ENCODE results near the gene ACADSB. TPM values are rescaled to one million over a fixed set of nuclear protein-coding genes. Genes with fewer than 3 reads are reported as not detected.

Gene ACADSB
- total and polyA plus RNA-seq, 2 experiments from 2014 or later = 40.6 to 50.6 TPM

DNA sequence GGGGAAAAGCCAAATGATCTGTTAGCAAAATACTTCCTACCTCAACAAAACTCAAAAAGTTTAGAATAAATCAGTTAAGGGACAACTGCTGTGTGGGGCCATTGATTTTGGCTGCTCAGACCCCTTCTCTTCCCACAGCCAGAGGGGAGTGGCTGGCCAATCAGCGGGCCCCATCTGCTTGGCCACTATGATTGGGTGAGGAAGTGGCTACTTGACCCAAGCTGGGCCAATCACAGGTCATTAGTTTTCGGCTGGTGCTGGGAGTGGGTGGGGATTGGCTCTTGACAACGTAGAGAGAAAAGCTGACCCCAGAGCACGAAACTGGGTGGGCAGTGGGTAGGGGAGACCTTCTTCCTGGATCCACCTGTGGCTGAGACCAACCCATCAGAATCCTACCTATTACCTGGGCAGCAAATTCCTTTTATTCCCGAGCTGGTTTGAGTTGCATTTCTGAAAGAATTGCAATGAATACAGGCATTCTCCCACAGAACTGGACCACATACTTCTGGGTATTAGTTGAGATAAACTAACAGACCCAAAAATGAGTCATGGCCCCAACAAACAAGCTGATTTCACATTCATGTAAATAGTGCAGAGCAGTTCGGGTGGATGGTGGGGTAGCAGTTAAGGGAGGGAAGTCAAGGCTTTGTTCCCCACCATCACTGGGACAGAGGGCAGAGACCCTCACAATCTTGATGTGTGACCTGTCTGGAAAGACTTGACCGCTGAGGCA is 91.4 kb downstream of the ACADSB start:
- Histone ChIP-seq H3K4me2 (no peak overlapping the region), H3K27me3 (peaks cover 9% of the 10 kb centered on the region), H3K9me2 (replicated peaks; ENCODE audit: insufficient read depth) (no peaks in the 10 kb centered on the region), H3K27ac (no peak overlapping the region), H2AFZ (no peak overlapping the region), H3K79me2 (no peaks in the 10 kb centered on the region), H3K36me3 (replicated peaks; ENCODE audit: insufficient read depth, low read depth) (no peaks in the 10 kb centered on the region), H4K20me1 (ENCODE audit: insufficient read depth, poor library complexity, severe bottlenecking) (no peaks in the 10 kb centered on the region), H3K4me1 (ENCODE audit: insufficient read depth) (no peaks in the 10 kb centered on the region), H3K9me3 (ENCODE audit: low read depth) (no peaks in the 10 kb centered on the region), H3K4me3 (no peak overlapping the region)
- 85% methylated on average over 7 of the region's 7 CpGs for WGBS (ENCODE audit: low lambda C conversion rate, missing lambda C conversion rate)
- no peak for TF ChIP-seq EZH2 (IDR thresholded peaks at IDR 0.05; ENCODE audit: borderline replicate concordance)
- TF ChIP-seq, protein P1, sequence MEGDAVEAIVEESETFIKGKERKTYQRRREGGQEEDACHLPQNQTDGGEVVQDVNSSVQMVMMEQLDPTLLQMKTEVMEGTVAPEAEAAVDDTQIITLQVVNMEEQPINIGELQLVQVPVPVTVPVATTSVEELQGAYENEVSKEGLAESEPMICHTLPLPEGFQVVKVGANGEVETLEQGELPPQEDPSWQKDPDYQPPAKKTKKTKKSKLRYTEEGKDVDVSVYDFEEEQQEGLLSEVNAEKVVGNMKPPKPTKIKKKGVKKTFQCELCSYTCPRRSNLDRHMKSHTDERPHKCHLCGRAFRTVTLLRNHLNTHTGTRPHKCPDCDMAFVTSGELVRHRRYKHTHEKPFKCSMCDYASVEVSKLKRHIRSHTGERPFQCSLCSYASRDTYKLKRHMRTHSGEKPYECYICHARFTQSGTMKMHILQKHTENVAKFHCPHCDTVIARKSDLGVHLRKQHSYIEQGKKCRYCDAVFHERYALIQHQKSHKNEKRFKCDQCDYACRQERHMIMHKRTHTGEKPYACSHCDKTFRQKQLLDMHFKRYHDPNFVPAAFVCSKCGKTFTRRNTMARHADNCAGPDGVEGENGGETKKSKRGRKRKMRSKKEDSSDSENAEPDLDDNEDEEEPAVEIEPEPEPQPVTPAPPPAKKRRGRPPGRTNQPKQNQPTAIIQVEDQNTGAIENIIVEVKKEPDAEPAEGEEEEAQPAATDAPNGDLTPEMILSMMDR (IDR thresholded peaks at IDR 0.05; ENCODE audit: poor library complexity) = no peak
- no peak for TF ChIP-seq EZH2phosphoT487 (IDR thresholded peaks at IDR 0.05; ENCODE audit: low read depth, severe bottlenecking, unreplicated experiment)
- DNase-seq (ENCODE audit: low spot score) = no peak

DNA sequence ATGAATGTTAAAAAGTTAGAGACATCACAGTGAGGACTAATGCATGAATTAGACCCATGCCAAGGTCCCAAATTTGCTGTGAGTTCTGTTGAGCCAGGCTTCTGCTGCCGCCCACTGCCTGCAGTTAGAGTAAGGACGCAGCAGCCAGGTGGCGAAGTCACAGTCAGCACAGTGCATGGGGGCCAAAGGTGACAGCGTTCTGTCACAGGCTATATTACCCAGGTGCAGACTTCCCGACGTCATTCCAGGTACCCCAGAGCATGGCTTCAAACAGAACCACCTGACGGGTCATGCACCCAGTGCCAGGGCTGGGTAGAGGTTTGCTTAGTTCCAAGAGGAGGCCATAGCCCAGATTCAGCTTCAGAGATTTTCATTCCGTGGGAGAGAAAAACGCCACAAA is 93.1 kb downstream of the ACADSB start:
- WGBS (ENCODE audit: low lambda C conversion rate, missing lambda C conversion rate) = 64% methylated on average over 9 of the region's 9 CpGs
- Histone ChIP-seq H4K20me1 (ENCODE audit: insufficient read depth, poor library complexity, severe bottlenecking) (no peaks in the 10 kb centered on the region), H3K4me1 (ENCODE audit: insufficient read depth) (no peaks in the 10 kb centered on the region), H3K9me2 (replicated peaks; ENCODE audit: insufficient read depth) (no peaks in the 10 kb centered on the region), H3K27me3 (peaks cover 2% of the 10 kb centered on the region), H3K4me3 (no peak overlapping the region), H3K36me3 (replicated peaks; ENCODE audit: insufficient read depth, low read depth) (no peaks in the 10 kb centered on the region), H3K9me3 (ENCODE audit: low read depth) (no peaks in the 10 kb centered on the region), H3K27ac (no peak overlapping the region), H3K4me2 (no peak overlapping the region), H3K79me2 (no peaks in the 10 kb centered on the region), H2AFZ (no peak overlapping the region)
- TF ChIP-seq, protein P1 (IDR thresholded peaks at IDR 0.05; ENCODE audit: poor library complexity) = no peak
- TF ChIP-seq EZH2 (IDR thresholded peaks at IDR 0.05; ENCODE audit: borderline replicate concordance) (no peak), EZH2phosphoT487 (IDR thresholded peaks at IDR 0.05; ENCODE audit: low read depth, severe bottlenecking, unreplicated experiment) (no peak)
- no peak for DNase-seq (ENCODE audit: low spot score)

DNA sequence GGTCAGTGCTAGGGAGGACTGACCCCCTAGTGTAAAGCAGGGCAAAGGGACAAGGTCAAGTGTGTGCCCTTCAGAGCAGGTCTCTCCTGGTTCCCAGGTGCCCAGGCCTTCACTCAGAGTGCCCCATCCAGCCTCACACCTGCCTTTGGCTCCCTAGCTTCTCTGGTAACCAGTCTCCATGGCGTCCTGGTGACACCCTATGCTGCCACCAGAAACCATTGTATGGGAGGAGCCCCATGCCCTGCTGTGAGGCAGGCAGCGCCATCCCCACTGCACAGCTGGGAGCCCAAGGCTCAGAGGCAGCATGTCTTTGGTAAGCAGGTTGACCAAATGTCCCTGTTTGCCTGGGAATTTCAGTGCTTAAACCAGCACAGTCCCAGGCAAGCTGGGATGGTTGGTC is 93.9 kb downstream of the ACADSB start:
- Histone ChIP-seq H3K4me3 (no peak overlapping the region), H3K27me3 (no peaks in the 10 kb centered on the region), H3K4me1 (ENCODE audit: insufficient read depth) (no peaks in the 10 kb centered on the region), H3K9me2 (replicated peaks; ENCODE audit: insufficient read depth) (no peaks in the 10 kb centered on the region), H3K27ac (no peak overlapping the region), H3K4me2 (no peak overlapping the region), H3K79me2 (no peaks in the 10 kb centered on the region), H2AFZ (no peak overlapping the region), H4K20me1 (ENCODE audit: insufficient read depth, poor library complexity, severe bottlenecking) (no peaks in the 10 kb centered on the region), H3K36me3 (replicated peaks; ENCODE audit: insufficient read depth, low read depth) (no peaks in the 10 kb centered on the region), H3K9me3 (ENCODE audit: low read depth) (no peaks in the 10 kb centered on the region)
- TF ChIP-seq EZH2phosphoT487 (IDR thresholded peaks at IDR 0.05; ENCODE audit: low read depth, severe bottlenecking, unreplicated experiment) = no peak
- WGBS (ENCODE audit: low lambda C conversion rate, missing lambda C conversion rate) = 49% methylated on average over 2 of the region's 2 CpGs
- DNase-seq (ENCODE audit: low spot score) = no peak

DNA sequence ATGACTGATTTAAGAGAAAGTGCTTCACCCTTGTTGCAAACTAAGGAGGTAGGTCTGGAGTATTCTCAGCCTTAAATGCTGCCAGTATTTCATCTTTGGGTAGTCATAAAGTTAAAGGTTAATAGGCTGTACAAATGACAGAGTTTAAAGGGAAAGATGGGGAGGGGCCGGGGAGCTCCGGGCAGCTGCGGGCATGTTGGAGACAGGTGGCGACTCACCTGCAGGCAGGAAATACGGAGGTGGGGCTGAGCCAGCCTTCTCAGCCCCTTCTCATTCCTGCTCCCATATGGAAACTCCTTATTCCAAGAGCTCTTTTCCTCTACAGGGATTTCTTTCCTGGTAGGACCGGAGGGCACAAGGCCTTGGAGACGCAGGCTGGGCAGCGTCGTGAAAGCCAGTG is 95.1 kb downstream of the ACADSB start:
- Histone ChIP-seq H3K9me3 (ENCODE audit: low read depth) (no peaks in the 10 kb centered on the region), H3K4me2 (no peak overlapping the region), H3K9me2 (replicated peaks; ENCODE audit: insufficient read depth) (no peaks in the 10 kb centered on the region), H3K36me3 (replicated peaks; ENCODE audit: insufficient read depth, low read depth) (no peaks in the 10 kb centered on the region), H3K4me1 (ENCODE audit: insufficient read depth) (no peaks in the 10 kb centered on the region), H3K4me3 (no peak overlapping the region), H3K27ac (no peak overlapping the region), H2AFZ (no peak overlapping the region), H4K20me1 (ENCODE audit: insufficient read depth, poor library complexity, severe bottlenecking) (no peaks in the 10 kb centered on the region), H3K27me3 (no peaks in the 10 kb centered on the region), H3K79me2 (no peaks in the 10 kb centered on the region)
- DNase-seq (ENCODE audit: low spot score) = no peak
- TF ChIP-seq EZH2phosphoT487 (IDR thresholded peaks at IDR 0.05; ENCODE audit: low read depth, severe bottlenecking, unreplicated experiment) (no peak), EZH2 (IDR thresholded peaks at IDR 0.05; ENCODE audit: borderline replicate concordance) (no peak)
- TF ChIP-seq, protein P1 (IDR thresholded peaks at IDR 0.05; ENCODE audit: poor library complexity) = no peak
- 84% methylated on average over 9 of the region's 9 CpGs for WGBS (ENCODE audit: low lambda C conversion rate, missing lambda C conversion rate)

Measured in hepatocyte (in vitro differentiated cells).